HepG2 (cell line): ENCODE measurements around the gene SERTAD1. TPM values are rescaled to one million over a fixed set of nuclear protein-coding genes. Genes with fewer than 3 reads are reported as not detected.

Experiments used
- AHDC1 ChIP-seq: sonication (generic); formaldehyde crosslinking; IDR thresholded peaks from 2 replicates; pipeline ENCODE4 v1.5.1; 2020; ENCODE audit warnings: mild to moderate bottlenecking, missing genetic modification reagents, borderline replicate concordance
- ATF1 ChIP-seq: IDR thresholded peaks from 2 replicates; pipeline ENCODE4 v1.6.1; 2016; ENCODE audit warnings: mild to moderate bottlenecking, control low read depth
- BCL6 ChIP-seq: IDR thresholded peaks from 2 replicates; pipeline ENCODE4 v1.6.1; 2016; ENCODE audit warnings: missing genetic modification reagents, missing compliant biosample characterization
- FOXA3 ChIP-seq: IDR thresholded peaks from 2 replicates; pipeline ENCODE4 v1.6.1; 2016; ENCODE audit warnings: missing genetic modification reagents, missing compliant biosample characterization
- HINFP ChIP-seq: sonication (generic); formaldehyde crosslinking; IDR thresholded peaks from 2 replicates; pipeline ENCODE4 v1.4.0; 2020; ENCODE audit warnings: low read depth, mild to moderate bottlenecking, missing genetic modification reagents
- JUN ChIP-seq: sonication (generic); formaldehyde crosslinking; IDR thresholded peaks from 2 replicates; pipeline ENCODE4 v1.4.0; 2020; ENCODE audit warnings: mild to moderate bottlenecking, missing genetic modification reagents
- KDM4B ChIP-seq: sonication (generic); formaldehyde crosslinking; IDR thresholded peaks from 2 replicates; pipeline ENCODE4 v1.4.0; 2020; ENCODE audit warnings: missing genetic modification reagents
- KLF12 ChIP-seq: sonication (generic); formaldehyde crosslinking; IDR thresholded peaks from 2 replicates; pipeline ENCODE4 v1.4.0; 2020; ENCODE audit warnings: missing genetic modification reagents, borderline replicate concordance
- NFRKB ChIP-seq: fragments of 450-650 bp; IDR thresholded peaks from 2 replicates; pipeline ENCODE4 v1.6.1; 2017
- NR2F1 ChIP-seq, 2 experiments: fragments of 450-650 bp in 1 of 2; formaldehyde crosslinking in 1 of 2; IDR thresholded peaks; 2 replicates each; pipeline versions ENCODE4 v1.5.0 to v1.6.1; 2016 to 2020; ENCODE audit warnings: mild to moderate bottlenecking in 1 of 2, missing compliant biosample characterization in 1 of 2, missing genetic modification reagents in 1 of 2, moderate library complexity in 1 of 2
- RARA ChIP-seq: IDR thresholded peaks from 2 replicates; pipeline ENCODE4 v1.6.1; 2016; ENCODE audit warnings: missing genetic modification reagents, missing compliant biosample characterization
- RELA ChIP-seq: sonication (generic); formaldehyde crosslinking; IDR thresholded peaks from 2 replicates; pipeline ENCODE4 v1.4.0; 2020; ENCODE audit warnings: missing genetic modification reagents
- SOX13 ChIP-seq, 3 experiments: fragments of 450-650 bp in 1 of 3; sonication (generic) in 1 of 3; formaldehyde crosslinking in 1 of 3; IDR thresholded peaks in 2 of 3; conservative IDR thresholded peaks in 1 of 3; 2 replicates each; pipeline versions ENCODE4 v1.5.0 to v1.6.1; 2016 to 2020; ENCODE audit warnings: antibody characterized with exemption in 1 of 3, mild to moderate bottlenecking in 1 of 3, missing compliant biosample characterization in 1 of 3, missing genetic modification reagents in 1 of 3, moderate library complexity in 1 of 3
- TEAD2 ChIP-seq: sonication (generic); formaldehyde crosslinking; IDR thresholded peaks from 2 replicates; pipeline ENCODE4 v1.9.0; 2021; ENCODE audit warnings: missing genetic modification reagents
- USF2 ChIP-seq, 2 experiments: sonication (generic) in 1 of 2; formaldehyde crosslinking in 1 of 2; IDR thresholded peaks; 2 replicates each; pipeline versions ENCODE4 v1.5.1 to v1.6.1; 2011 to 2020; ENCODE audit warnings: borderline replicate concordance in 1 of 2, low read depth in 1 of 2, low read length in 1 of 2, mild to moderate bottlenecking in 1 of 2, missing genetic modification reagents in 1 of 2, moderate library complexity in 1 of 2
- ZFP37 ChIP-seq: sonication (generic); formaldehyde crosslinking; IDR thresholded peaks from 2 replicates; pipeline ENCODE4 v1.4.0; 2020; ENCODE audit warnings: missing genetic modification reagents, borderline replicate concordance
- ZFYVE20 ChIP-seq: sonication (generic); formaldehyde crosslinking; IDR thresholded peaks from 2 replicates; pipeline ENCODE4 v1.8.0; 2023; ENCODE audit warnings: low read depth, mild to moderate bottlenecking, moderate library complexity, missing genetic modification reagents, borderline replicate concordance
- ZNF333 ChIP-seq: sonication (generic); formaldehyde crosslinking; IDR thresholded peaks from 2 replicates; pipeline ENCODE4 v1.4.0; 2020; ENCODE audit warnings: mild to moderate bottlenecking, missing genetic modification reagents, borderline replicate concordance
- ZNF776 ChIP-seq: sonication (generic); formaldehyde crosslinking; IDR thresholded peaks from 2 replicates; pipeline ENCODE4 v1.4.0; 2020; ENCODE audit warnings: mild to moderate bottlenecking, missing genetic modification reagents
- polyA plus RNA-seq, 8 experiments: library from polyadenylated mRNA; depleted of rRNA in 3 of 8; stranded (reverse) in 7 of 8; unstranded in 1 of 8; fragments of >200 nt; fragmentation: Illumina TruSeq in 4 of 8; extraction: Trizol in 4 of 8; gene quantifications; 2 replicates each; pipeline versions ENCODE4 v1.2.1 to v1.2.3, GENCODE V29; 2011 to 2016; ENCODE audit warnings: low read depth in 4 of 8, missing spikeins in 1 of 8, mixed read lengths in 1 of 8; ENCODE audit not compliant: insufficient read depth in 1 of 8
- total RNA-seq, 5 experiments: library from RNA; depleted of rRNA; stranded (reverse); fragments of >200 nt; fragmentation: Illumina TruSeq; extraction: Trizol; gene quantifications; 2 replicates each; pipeline ENCODE4 v1.2.3, GENCODE V29; 2016; ENCODE audit warnings: low read depth in 1 of 5

The SERTAD1 gene
- total and polyA plus RNA-seq, 2 of the 13 experiments (the other 11 are each of a cell fraction or from before 2014, with no cell fraction given), result 4.3 to 4.5 TPM

GRCh38 chr19:40444000-40444824 is 18.4 kb upstream of the SERTAD1 start, which contains the start of gene SERTAD3 (continued):
- no peak for TF ChIP-seq USF2 (IDR thresholded peaks at IDR 0.05; ENCODE audit: low read depth, low read length)
- no peak; the same call in 1 of the 2 replicates for TF ChIP-seq USF2 (CRISPR knock-in tag; IDR thresholded peaks at IDR 0.05; ENCODE audit: borderline replicate concordance)
- no peak; the same call in 1 of the 2 replicates for TF ChIP-seq ZNF333 (CRISPR knock-in tag)
- TF ChIP-seq RARA, result 0 out of 2 replicates have a peak, but pooled peaks have one; percentile 10
- TF ChIP-seq ZFYVE20 (CRISPR knock-in tag), result no peak
- TF ChIP-seq FOXA3 (CRISPR knock-in tag), result 0 out of 2 replicates have a peak, but pooled peaks have one; percentile 27
- no peak for TF ChIP-seq ZFP37 (CRISPR knock-in tag)
- TF ChIP-seq HINFP (CRISPR knock-in tag), result no peak
- no peak for TF ChIP-seq BCL6 (CRISPR knock-in tag)
- TF ChIP-seq RELA (CRISPR knock-in tag), result no peak
- no peak for TF ChIP-seq NR2F1 (CRISPR knock-in tag; IDR thresholded peaks at IDR 0.05)
- peak; percentile 86; the same call in 1 of the 2 replicates for TF ChIP-seq ATF1
- no peak for TF ChIP-seq TEAD2
- TF ChIP-seq JUN (CRISPR knock-in tag), result peak; percentile 52; the same call in 1 of the 2 replicates
- TF ChIP-seq AHDC1 (CRISPR knock-in tag), result no peak
- no peak; the same call in 1 of the 2 replicates for TF ChIP-seq KDM4B
- no peak for TF ChIP-seq SOX13 (IDR thresholded peaks at IDR 0.05)
- no peak for TF ChIP-seq SOX13 (CRISPR knock-in tag; conservative IDR thresholded peaks at IDR 0.05 in 1 of 2, IDR thresholded peaks at IDR 0.05 in 1 of 2)
- no peak for TF ChIP-seq NFRKB
- TF ChIP-seq ZNF776 (CRISPR knock-in tag), result peak; percentile 88; the same call in 1 of the 2 replicates
- TF ChIP-seq KLF12, result peak; percentile 94
